ENCODE measurements around the gene SLC8A2. TPM values are rescaled to one million over a fixed set of nuclear protein-coding genes. Genes with fewer than 3 reads are reported as not detected.

SLC8A2 gene
- total and polyA plus RNA-seq, 2 of the 8 experiments (the other 6 are each of a cell fraction or from before 2014, with no cell fraction given), result 7.3 to 12.4 TPM

- no peak for TF ChIP-seq NANOG (IDR thresholded peaks at IDR 0.05; ENCODE audit: insufficient read depth, low read depth, low read length, poor library complexity, severe bottlenecking)
- TF ChIP-seq CTCF (IDR thresholded peaks at IDR 0.05; ENCODE audit: control extremely low read depth in 1 of 3, insufficient read depth in 1 of 3, low read depth in 1 of 3, low read length in 3 of 3), result peak in 1 of 3 experiments; percentile 0; a peak in 1 of 4 replicates
- TF ChIP-seq SIX5 (IDR thresholded peaks at IDR 0.05; ENCODE audit: low read depth, low read length), result no peak
- TF ChIP-seq SAP30 (IDR thresholded peaks at IDR 0.05; ENCODE audit: insufficient read depth, insufficient replicate concordance, low read length), result no peak
- no peak for TF ChIP-seq BACH1 (IDR thresholded peaks at IDR 0.05; ENCODE audit: low read length)
- TF ChIP-seq CBX5 (IDR thresholded peaks at IDR 0.05; ENCODE audit: low read depth, low read length), result no peak
- no peak for TF ChIP-seq GTF2F1 (IDR thresholded peaks at IDR 0.05; ENCODE audit: borderline replicate concordance, low read depth, low read length)
- TF ChIP-seq KDM5A (IDR thresholded peaks at IDR 0.05; ENCODE audit: low read length), result no peak
- TF ChIP-seq MAFK (IDR thresholded peaks at IDR 0.05; ENCODE audit: low read depth, low read length), result no peak
- TF ChIP-seq CEBPB (IDR thresholded peaks at IDR 0.05; ENCODE audit: low read depth, low read length), result no peak
- TF ChIP-seq SIN3A (conservative IDR thresholded peaks at IDR 0.05 in 1 of 2, IDR thresholded peaks at IDR 0.05 in 1 of 2; ENCODE audit: low read depth in 1 of 2, low read length in 2 of 2), result 0 out of 4 replicates have a peak, but pooled peaks of 1 of the 2 experiments have one; percentile 14
- TF ChIP-seq CTBP2 (IDR thresholded peaks at IDR 0.05; ENCODE audit: borderline replicate concordance, insufficient read depth, insufficient read length, low read length), result no peak
- TF ChIP-seq SP1 (IDR thresholded peaks at IDR 0.05; ENCODE audit: low read depth, low read length), result peak; percentile 86
- TF ChIP-seq FOSL1 (IDR thresholded peaks at IDR 0.05; ENCODE audit: insufficient read depth, low read depth, low read length), result no peak
- no peak for TF ChIP-seq POU5F1 (IDR thresholded peaks at IDR 0.05; ENCODE audit: low read depth, low read length)
- no peak for TF ChIP-seq BRCA1 (IDR thresholded peaks at IDR 0.05; ENCODE audit: low read depth, low read length)
- no peak for TF ChIP-seq SRF (IDR thresholded peaks at IDR 0.05; ENCODE audit: low read depth, low read length)
- peak; percentile 97 for TF ChIP-seq E2F6 (IDR thresholded peaks at IDR 0.05)
- TF ChIP-seq POLR2AphosphoS5 (IDR thresholded peaks at IDR 0.05; ENCODE audit: low read depth, low read length), result no peak
- no peak for TF ChIP-seq RAD21 (IDR thresholded peaks at IDR 0.05 in 1 of 2, conservative IDR thresholded peaks at IDR 0.05 in 1 of 2; ENCODE audit: low read depth in 2 of 2, low read length in 2 of 2)
Measured at GRCh38 chr19:47447470-47448359, 24.0 kb downstream of the SLC8A2 start (continued).
